ENCODE results near the gene F2RL1.

The F2RL1 gene

GRCh38 chr5:76791461-76791860 lies 27.4 kb upstream of the F2RL1 start:
- H3K4me3 ChIP-seq (ENCODE audit: low read depth, low read length) = no peak overlapping the region
- ChIA-PET CTCF (interaction anchor here (1.2 to 4.1 kb wide), 4 partner anchors 8 to 189 kb away, joined by 4 to 41 read pairs (median 6); partner anchors contain the start of gene F2RL1), POLR2A (interaction anchor here (0.6 to 2.1 kb wide), 5 partner anchors 8 to 1280 kb away, joined by 3 to 16 read pairs (median 4); partner anchors contain the start of genes CERT1 and POLK)
- DNase-seq (ENCODE audit: low read depth, low spot score) = no peak
- TF ChIP-seq CTCF (IDR thresholded peaks at IDR 0.05; ENCODE audit: insufficient read depth, low read length, missing control alignments) = no peak

DNA sequence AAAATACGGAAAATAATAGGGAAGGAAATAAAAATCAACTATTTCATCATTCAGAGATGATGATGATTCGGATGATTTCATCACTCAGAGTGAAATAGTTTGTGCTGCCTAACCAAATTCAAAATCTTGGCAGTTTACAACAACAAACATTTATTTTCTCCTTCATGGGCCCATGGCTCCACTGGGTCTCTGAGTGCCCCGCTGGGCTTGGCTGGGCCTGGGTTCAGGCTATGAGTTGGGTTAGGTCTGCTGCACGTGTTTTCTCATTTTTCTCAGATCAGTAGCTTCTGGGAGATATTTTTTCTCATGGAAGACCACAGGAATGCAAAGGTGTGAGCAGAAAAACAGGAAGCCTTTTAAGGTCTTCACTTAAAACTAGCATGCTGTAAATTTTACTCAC lies 24.0 kb upstream of the F2RL1 start:
- TF ChIP-seq CTCF (IDR thresholded peaks at IDR 0.05; ENCODE audit: insufficient read depth, low read length, missing control alignments) = no peak
- DNase-seq (ENCODE audit: low read depth, low spot score) = no peak
- ChIA-PET POLR2A (no interaction called here), CTCF (interaction anchor here (1.4 to 1.6 kb wide), 2 partner anchors 10 to 152 kb away, joined by 3 to 4 read pairs; no protein-coding TSS in a partner anchor)
- H3K4me3 ChIP-seq (ENCODE audit: low read depth, low read length) = no peak overlapping the region

DNA sequence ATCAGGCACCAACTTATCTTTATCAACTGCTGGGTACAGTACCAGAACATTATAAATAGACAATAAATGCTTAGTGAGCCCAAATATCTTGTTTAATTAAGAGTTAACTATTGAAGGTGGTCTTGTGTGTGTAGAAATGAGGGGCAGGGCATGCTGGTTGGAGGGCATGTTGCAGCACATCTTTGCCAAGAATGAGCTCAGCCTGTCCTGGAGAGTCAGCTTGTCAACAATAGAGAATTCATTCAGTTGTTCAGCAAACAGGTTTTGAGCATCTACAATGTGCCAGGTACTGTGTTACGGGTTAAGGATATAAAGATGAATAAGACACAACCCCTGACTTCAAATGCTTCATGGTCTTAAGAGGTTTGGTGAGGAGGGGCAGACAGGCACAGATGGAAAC lies 19.2 kb upstream of the F2RL1 start:
- no peak for TF ChIP-seq CTCF (IDR thresholded peaks at IDR 0.05; ENCODE audit: insufficient read depth, low read length, missing control alignments)
- CTCF ChIA-PET = interaction anchor here (1.1 to 1.8 kb wide), 3 partner anchors 9 to 25 kb away, joined by 3 to 6 read pairs (median 5); no protein-coding TSS in a partner anchor
- no peak for DNase-seq (ENCODE audit: low read depth, low spot score)
- POLR2A ChIA-PET = interaction anchor here (1.1 kb wide), 1 partner anchor 9 kb away, joined by 4 read pairs; no protein-coding TSS in a partner anchor
- no peak overlapping the region for H3K4me3 ChIP-seq (ENCODE audit: low read depth, low read length)

GRCh38 chr5:76800579-76800978 lies 18.3 kb upstream of the F2RL1 start:
- DNase-seq (ENCODE audit: low read depth, low spot score) = no peak
- no peak overlapping the region for H3K4me3 ChIP-seq (ENCODE audit: low read depth, low read length)
- POLR2A ChIA-PET = no interaction called here
- CTCF ChIA-PET = interaction anchor here (1.1 to 1.4 kb wide), 2 partner anchors 10 to 26 kb away, joined by 3 to 5 read pairs; no protein-coding TSS in a partner anchor
- no peak for TF ChIP-seq CTCF (IDR thresholded peaks at IDR 0.05; ENCODE audit: insufficient read depth, low read length, missing control alignments)

DNA sequence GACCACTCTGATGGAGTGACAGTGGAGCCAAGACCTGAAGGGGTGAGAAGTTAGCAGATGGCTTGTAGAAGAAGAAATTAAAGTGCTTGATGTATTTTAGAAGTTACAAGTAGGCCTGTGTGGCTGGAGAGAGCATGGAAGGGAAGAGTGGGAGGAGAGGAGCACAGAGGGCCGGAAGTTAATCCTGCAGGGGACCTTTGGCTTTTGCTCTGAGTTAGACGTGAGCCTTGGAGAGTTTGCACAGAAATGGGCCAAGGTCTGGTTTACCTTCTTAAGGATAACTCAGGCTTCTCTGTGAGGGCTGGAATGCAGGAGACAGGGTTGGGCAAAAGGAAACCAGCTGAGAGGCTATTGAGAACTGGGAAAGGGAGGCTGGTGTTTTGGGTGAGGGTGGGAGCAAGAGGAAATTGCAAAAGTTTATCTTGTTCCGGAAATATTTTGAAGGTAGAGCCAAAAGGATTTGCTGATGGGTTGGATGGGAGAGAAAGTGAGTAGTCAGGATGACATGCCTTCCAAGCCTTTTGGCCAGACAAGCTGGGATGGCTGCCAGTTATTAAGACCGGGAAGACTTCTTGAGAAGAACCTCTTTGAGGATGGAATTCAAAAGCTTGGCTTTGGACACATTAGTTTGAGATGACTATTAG lies 17.5 kb upstream of the F2RL1 start:
- H3K4me3 ChIP-seq (ENCODE audit: low read depth, low read length) = no peak overlapping the region
- no peak for TF ChIP-seq CTCF (IDR thresholded peaks at IDR 0.05; ENCODE audit: insufficient read depth, low read length, missing control alignments)
- no peak for DNase-seq (ENCODE audit: low read depth, low spot score)
- CTCF ChIA-PET = no interaction called here
- POLR2A ChIA-PET = interaction anchor here (0.9 kb wide), 1 partner anchor 11 kb away, joined by 5 read pairs; no protein-coding TSS in a partner anchor

GRCh38 chr5:76801803-76802195 lies 17.0 kb upstream of the F2RL1 start:
- DNase-seq (ENCODE audit: low read depth, low spot score) = no peak
- TF ChIP-seq CTCF (IDR thresholded peaks at IDR 0.05; ENCODE audit: insufficient read depth, low read length, missing control alignments) = no peak
- ChIA-PET CTCF (no interaction called here), POLR2A (interaction anchor here (0.9 kb wide), 1 partner anchor 11 kb away, joined by 5 read pairs; no protein-coding TSS in a partner anchor)
- no peak overlapping the region for H3K4me3 ChIP-seq (ENCODE audit: low read depth, low read length)

Data from AG04449 (cell line).